Adrenal gland (tissue), 12 donors: ENCODE measurements around the gene TP53BP2. TPM values are rescaled to one million over a fixed set of nuclear protein-coding genes. Genes with fewer than 3 reads are reported as not detected.

Source experiments
- DNase-seq, 7 donors: peaks; one replicate each; pipeline ENCODE4 v3.0.0-alpha.2; 2019 to 2020
- H3K27ac ChIP-seq, 5 donors: fragments of 200-600 bp; sonication (generic) in 4 of 5; 1 replicate in 3 of 5; 2 replicates in 2 of 5; pipeline versions ENCODE4 v1.5.1 to v1.8.0; 2016 to 2020; ENCODE audit warnings: mild to moderate bottlenecking in 1 of 5
- H3K27me3 ChIP-seq: fragments of 200-600 bp; 2 replicates; pipeline ENCODE4 v1.8.0; 2021
- H3K36me3 ChIP-seq, 2 donors: fragments of 200-600 bp; replicated peaks in 1 of 2; 1 replicate in 1 of 2; 2 replicates in 1 of 2; pipeline versions ENCODE4 v1.5.1 to v1.8.0; 2018 to 2022
- H3K4me1 ChIP-seq, 2 donors: fragments of 200-600 bp; replicated peaks in 1 of 2; 1 replicate in 1 of 2; 2 replicates in 1 of 2; pipeline versions ENCODE4 v1.5.1 to v1.8.0; 2018 to 2021
- H3K4me3 ChIP-seq, 4 donors: fragments of 200-600 bp; sonication (generic) in 3 of 4; one replicate each; pipeline ENCODE4 v1.5.1; 2016 to 2018
- H3K9me3 ChIP-seq, 3 donors: fragments of 200-600 bp; sonication (generic) in 1 of 3; replicated peaks in 1 of 3; 1 replicate in 2 of 3; 2 replicates in 1 of 3; pipeline versions ENCODE4 v1.5.1 to v1.8.0; 2016 to 2021
- CTCF ChIP-seq, 6 experiments: fragments of 450-650 bp in 4 of 6; fragments of 200-600 bp in 2 of 6; sonication (generic) in 1 of 6; IDR thresholded peaks; 1 replicate in 5 of 6; 2 replicates in 1 of 6; pipeline versions ENCODE4 v1.5.1 to v1.8.0; 2016 to 2021; ENCODE audit warnings: antibody characterized with exemption in 6 of 6, mild to moderate bottlenecking in 2 of 6, moderate library complexity in 1 of 6
- POLR2A ChIP-seq, 2 donors: fragments of 450-650 bp; IDR thresholded peaks; one replicate each; pipeline ENCODE4 v1.6.1; 2017; ENCODE audit warnings: antibody characterized with exemption in 2 of 2, mild to moderate bottlenecking in 2 of 2, moderate library complexity in 1 of 2
- WGBS, 4 donors: extraction: QIAGEN DNeasy Blood & Tissue Kit in 2 of 4; methylation state at CpG; one replicate each; pipeline versions ENCODE4 v1.1.5 to v1.1.7; 2013 to 2017; 5-methylcytosine and 5-hydroxymethylcytosine counted together
- intact Hi-C, 2 donors: fragments of 100-400 bp; cut with DNase I; formaldehyde crosslinking; loops; one replicate each; pipeline versions ENCODE4 v1.14.1 to v1.15.0; 2022 to 2023
- polyA plus RNA-seq, 3 donors: library from polyadenylated mRNA; stranded (reverse); fragments of 200-250 nt in 2 of 3; fragments of 350-450 nt in 1 of 3; fragmentation: Illumina TruSeq in 1 of 3; extraction: RNeasy Lipid Tissue Mini Kit (QIAGEN cat#74804) in 1 of 3; gene quantifications; one replicate each; pipeline ENCODE4 v1.2.3, GENCODE V29; 2013 to 2014
- total RNA-seq, 9 donors: library from RNA; depleted of rRNA in 4 of 9; stranded (reverse); fragments of >200 nt in 4 of 9; fragments of 120-200 nt in 1 of 9; fragmentation: NEBNext Ultra II Directional in 1 of 9; extraction: Animal tissue kit (Norgen Biotek cat#: 25700) in 1 of 9; gene quantifications; one replicate each; pipeline versions ENCODE4 v1.1.0 to v1.2.4, GENCODE V29; 2013 to 2023
- donor health status: healthy with polysubstance abuse.
- donor health status: Bipolar disorder and iron deficiency.
- donor health status: DM: yes; HTN: yes; CAD: no.
- donor health status: DM: no; HTN: no; CAD: no.
- donor health status: DM: no; HTN: no; CAD: no.
- donor health status: DM: yes; HTN: yes; CAD: no.

Gene TP53BP2
- total and polyA plus RNA-seq, 12 donors: 6.0 to 38.5 (median 24.0) TPM

- intact Hi-C loops: no loop called here
- Histone ChIP-seq H3K27ac (no peak overlapping the region), H3K36me3 (peaks cover 0 to 50% of the 10 kb centered on the region in 2 donors), H3K9me3 (no peaks in the 10 kb centered on the region), H3K27me3 (no peaks in the 10 kb centered on the region), H3K4me1 (no peaks in the 10 kb centered on the region), H3K4me3 (no peak overlapping the region)
- TF ChIP-seq POLR2A (IDR thresholded peaks at IDR 0.05) (no peak), CTCF (IDR thresholded peaks at IDR 0.05) (no peak)
- WGBS, 4 donors: 83 to 91% (median 88%) methylated on average over 4 of the region's 4 CpGs
- no peak for DNase-seq
These were observed 43.1 kb downstream of the TP53BP2 start for GRCh38 chr1:223802602-223803001.

GRCh38 chr1:223802032-223802431 is 43.7 kb downstream of the TP53BP2 start:
- Histone ChIP-seq H3K27me3 (no peaks in the 10 kb centered on the region), H3K9me3 (no peaks in the 10 kb centered on the region), H3K4me3 (no peak overlapping the region), H3K27ac (no peak overlapping the region), H3K36me3 (peaks cover 0 to 52% of the 10 kb centered on the region in 2 donors), H3K4me1 (no peaks in the 10 kb centered on the region)
- no peak for TF ChIP-seq POLR2A (IDR thresholded peaks at IDR 0.05)
- no peak for TF ChIP-seq CTCF (IDR thresholded peaks at IDR 0.05)
- WGBS, 4 donors: 89 to 95% (median 91%) methylated on average over 7 of the region's 7 CpGs
- DNase-seq: no peak
- intact Hi-C loops: no loop called here

GRCh38 chr1:223796210-223796609 is 49.5 kb downstream of the TP53BP2 start:
- TF ChIP-seq CTCF (IDR thresholded peaks at IDR 0.05): no peak
- no peak for TF ChIP-seq POLR2A (IDR thresholded peaks at IDR 0.05)
- Histone ChIP-seq H3K36me3 (peaks cover 0 to 38% of the 10 kb centered on the region in 2 donors), H3K27me3 (no peaks in the 10 kb centered on the region), H3K4me3 (no peak overlapping the region), H3K9me3 (no peaks in the 10 kb centered on the region), H3K27ac (peak overlapping the region in 4 of 5 donors; percentile 6 to 62 (median 40)), H3K4me1 (peaks cover 0 to 25% of the 10 kb centered on the region in 2 donors)
- DNase-seq: peak in 2 of 7 donors; percentile 13 to 25
- intact Hi-C loops: no loop called here
- 82 to 90% (median 89%) methylated on average over 6 to 7 of the region's 7 CpGs for WGBS, 4 donors

GRCh38 chr1:223794136-223794880 is 51.4 kb downstream of the TP53BP2 start:
- no peak overlapping the region for H3K4me3 ChIP-seq
- intact Hi-C loops: no loop called here
- DNase-seq: no peak
- TF ChIP-seq CTCF (IDR thresholded peaks at IDR 0.05) (no peak), POLR2A (IDR thresholded peaks at IDR 0.05) (no peak)
- H3K9me3 ChIP-seq: no peaks in the 10 kb centered on the region
- peaks cover 0 to 25% of the 10 kb centered on the region in 2 donors for H3K4me1 ChIP-seq
- H3K27me3 ChIP-seq: no peaks in the 10 kb centered on the region
- H3K36me3 ChIP-seq: peaks cover 0 to 21% of the 10 kb centered on the region in 2 donors
- no peak overlapping the region for H3K27ac ChIP-seq
- 84 to 90% (median 89%) methylated on average over 9 of the region's 9 CpGs for WGBS, 4 donors
